Common myeloid progenitor, CD34-positive (primary cell): Measurements from ENCODE around the gene ZNF445.
A peak's percentile ranks its signal among the peaks of the same experiment; 100 is the strongest.

Source experiments
- CTCF ChIA-PET: fragments of 350-600 bp; sonication (Branson Sonifier 250); formaldehyde crosslinking; loops from one replicate; lab custom pipeline; 2021; ENCODE audit warnings: antibody characterized with exemption; lab: Charles Lee
- POLR2A ChIA-PET: fragments of 350-600 bp; sonication (Branson Sonifier 250); formaldehyde crosslinking; loops from one replicate; lab custom pipeline; 2021; ENCODE audit warnings: antibody characterized with exemption; lab: Charles Lee
- DNase-seq, 3 donors: peaks; one replicate each; pipeline versions ENCODE4 v3.0.0 to v3.0.0-alpha.2; 2013
- H3K27ac ChIP-seq, 2 experiments: 1 replicate in 1 of 2; 2 replicates in 1 of 2; pipeline ENCODE4 v1.7.0; 2013; ENCODE audit warnings: inconsistent platforms in 2 of 2, low read length in 2 of 2, mild to moderate bottlenecking in 2 of 2, low read depth in 1 of 2, moderate library complexity in 1 of 2; ENCODE audit not compliant: severe bottlenecking in 2 of 2, insufficient read depth in 1 of 2, poor library complexity in 1 of 2
- H3K27me3 ChIP-seq, 5 experiments: replicated peaks in 2 of 5; 1 replicate in 3 of 5; 2 replicates in 2 of 5; pipeline versions ENCODE4 v1.6.1 to v1.7.0; 2013; ENCODE audit warnings: low read length in 4 of 5, mild to moderate bottlenecking in 2 of 5, moderate library complexity in 2 of 5, inconsistent platforms in 1 of 5; ENCODE audit not compliant: insufficient read depth in 5 of 5, control insufficient read depth in 4 of 5
- H3K36me3 ChIP-seq, 4 experiments: 1 replicate in 2 of 4; 2 replicates in 2 of 4; pipeline versions ENCODE4 v1.6.1 to v1.7.0; 2013; ENCODE audit warnings: low read length in 3 of 4, control low read depth in 1 of 4, mild to moderate bottlenecking in 1 of 4; ENCODE audit not compliant: control insufficient read depth in 4 of 4, insufficient read depth in 4 of 4
- H3K4me1 ChIP-seq, 4 experiments: 1 replicate in 3 of 4; 2 replicates in 1 of 4; pipeline versions ENCODE4 v1.6.1 to v1.7.1; 2013; ENCODE audit warnings: low read length in 3 of 4, mild to moderate bottlenecking in 3 of 4, control low read depth in 1 of 4, inconsistent platforms in 1 of 4, moderate library complexity in 1 of 4; ENCODE audit not compliant: control insufficient read depth in 4 of 4, insufficient read depth in 4 of 4; ENCODE audit errors: control extremely low read depth in 1 of 4
- H3K4me3 ChIP-seq, 7 experiments: 1 replicate in 4 of 7; 2 replicates in 3 of 7; pipeline versions ENCODE4 v1.5.1 to v1.7.0; 2013; ENCODE audit warnings: mild to moderate bottlenecking in 7 of 7, low read length in 6 of 7, moderate library complexity in 6 of 7, inconsistent platforms in 2 of 7, low read depth in 2 of 7, control low read depth in 1 of 7; ENCODE audit not compliant: insufficient read depth in 4 of 7, control insufficient read depth in 1 of 7; ENCODE audit errors: extremely low read depth in 1 of 7
- H3K9me3 ChIP-seq, 5 experiments: 1 replicate in 4 of 5; 2 replicates in 1 of 5; pipeline versions ENCODE4 v1.6.1 to v1.7.1; 2013; ENCODE audit warnings: low read length in 4 of 5, mild to moderate bottlenecking in 2 of 5, inconsistent platforms in 1 of 5, low read depth in 1 of 5, moderate library complexity in 1 of 5; ENCODE audit not compliant: control insufficient read depth in 4 of 5, insufficient read depth in 2 of 5; ENCODE audit errors: control extremely low read depth in 1 of 5
- WGBS: methylation state at CpG from one replicate; pipeline ENCODE4 v1.1.5; 2013; ENCODE audit not compliant: insufficient coverage; 5-methylcytosine and 5-hydroxymethylcytosine counted together

ZNF445 gene

GRCh38 chr3:44434834-44435510 is 42.5 kb downstream of the ZNF445 start:
- ChIA-PET POLR2A (no interaction called here), CTCF (interaction anchor here (1.5 kb wide), 1 partner anchor 10 kb away, joined by 4 read pairs; no protein-coding TSS in a partner anchor)
- H3K4me3 ChIP-seq: no peak overlapping the region
- DNase-seq: peak in 2 of 3 donors; percentile 18 to 24
- peaks cover 0 to 9% (median 3%) of the 10 kb centered on the region in 4 experiments for H3K36me3 ChIP-seq
- H3K27ac ChIP-seq: no peak overlapping the region
- 92% methylated on average over 4 of the region's 5 CpGs for WGBS
- H3K9me3 ChIP-seq: no peaks in the 10 kb centered on the region
- H3K27me3 ChIP-seq: no peaks in the 10 kb centered on the region
- peaks cover 7 to 22% (median 11%) of the 10 kb centered on the region in 4 experiments for H3K4me1 ChIP-seq

- ChIA-PET POLR2A (no interaction called here), CTCF (interaction anchor here (2.5 kb wide), 1 partner anchor 9 kb away, joined by 10 read pairs; no protein-coding TSS in a partner anchor)
- Histone ChIP-seq H3K27me3 (no peaks in the 10 kb centered on the region), H3K4me1 (peaks cover 0 to 12% (median under 1%) of the 10 kb centered on the region in 4 experiments), H3K4me3 (no peak overlapping the region), H3K9me3 (no peaks in the 10 kb centered on the region), H3K27ac (no peak overlapping the region), H3K36me3 (peaks cover 0 to 9% (median 1%) of the 10 kb centered on the region in 4 experiments)
- 97% methylated on average over 4 of the region's 4 CpGs for WGBS
- no peak for DNase-seq
These were observed 47.0 kb downstream of the ZNF445 start for GRCh38 chr3:44430466-44430865.

GRCh38 chr3:44429459-44429858 is 48.0 kb downstream of the ZNF445 start:
- H3K27me3 ChIP-seq: no peaks in the 10 kb centered on the region
- peaks cover 0 to 2% (median 0%) of the 10 kb centered on the region in 4 experiments for H3K4me1 ChIP-seq
- WGBS: 96% methylated on average over 6 of the region's 6 CpGs
- H3K27ac ChIP-seq: no peak overlapping the region
- POLR2A ChIA-PET: no interaction called here
- H3K36me3 ChIP-seq: peaks cover 0 to 9% (median 1%) of the 10 kb centered on the region in 4 experiments
- CTCF ChIA-PET: interaction anchor here (2.5 kb wide), 1 partner anchor 10 kb away, joined by 10 read pairs; no protein-coding TSS in a partner anchor
- no peak for DNase-seq
- H3K9me3 ChIP-seq: no peaks in the 10 kb centered on the region
- no peak overlapping the region for H3K4me3 ChIP-seq

GRCh38 chr3:44428910-44429309 is 48.6 kb downstream of the ZNF445 start:
- H3K9me3 ChIP-seq: no peaks in the 10 kb centered on the region
- no peaks in the 10 kb centered on the region for H3K4me1 ChIP-seq
- ChIA-PET POLR2A (no interaction called here), CTCF (interaction anchor here (0.6 to 2.5 kb wide), 2 partner anchors 11 to 103 kb away, joined by 3 to 10 read pairs; no protein-coding TSS in a partner anchor)
- WGBS: 95% methylated on average over 7 of the region's 7 CpGs
- DNase-seq: no peak
- H3K36me3 ChIP-seq: peaks cover 0 to 4% (median 1%) of the 10 kb centered on the region in 4 experiments
- H3K27me3 ChIP-seq: no peaks in the 10 kb centered on the region
- H3K27ac ChIP-seq: no peak overlapping the region
- H3K4me3 ChIP-seq: no peak overlapping the region

GRCh38 chr3:44427683-44428082 is 49.8 kb downstream of the ZNF445 start:
- Histone ChIP-seq H3K9me3 (no peaks in the 10 kb centered on the region), H3K27ac (no peak overlapping the region), H3K4me3 (no peak overlapping the region), H3K27me3 (no peaks in the 10 kb centered on the region), H3K4me1 (no peaks in the 10 kb centered on the region), H3K36me3 (peaks cover 0 to 2% (median 0%) of the 10 kb centered on the region in 4 experiments)
- CTCF ChIA-PET: interaction anchor here (1.4 kb wide), 1 partner anchor 10 kb away, joined by 3 read pairs; no protein-coding TSS in a partner anchor
- DNase-seq: no peak
- 94% methylated on average over 2 of the region's 3 CpGs for WGBS
- POLR2A ChIA-PET: no interaction called here

- Histone ChIP-seq H3K4me3 (no peak overlapping the region), H3K27me3 (no peaks in the 10 kb centered on the region), H3K4me1 (no peaks in the 10 kb centered on the region), H3K27ac (no peak overlapping the region), H3K36me3 (no peaks in the 10 kb centered on the region), H3K9me3 (no peaks in the 10 kb centered on the region)
- POLR2A ChIA-PET: no interaction called here
- 95% methylated on average over 2 of the region's 3 CpGs for WGBS
- CTCF ChIA-PET: interaction anchor here (0.7 to 1.7 kb wide), 5 partner anchors 10 to 108 kb away, joined by 3 to 5 read pairs (median 3); no protein-coding TSS in a partner anchor
- DNase-seq: no peak
These were observed 52.7 kb downstream of the ZNF445 start for GRCh38 chr3:44424758-44425157.

- no peaks in the 10 kb centered on the region for H3K27me3 ChIP-seq
- H3K36me3 ChIP-seq: no peaks in the 10 kb centered on the region
- POLR2A ChIA-PET: no interaction called here
- no peaks in the 10 kb centered on the region for H3K9me3 ChIP-seq
- no peak overlapping the region for H3K4me3 ChIP-seq
- WGBS: 100% methylated on average over 2 of the region's 6 CpGs
- no peak for DNase-seq
- CTCF ChIA-PET: interaction anchor here (1.0 kb wide), 1 partner anchor 30 kb away, joined by 3 read pairs; no protein-coding TSS in a partner anchor
- no peak overlapping the region for H3K27ac ChIP-seq
- no peaks in the 10 kb centered on the region for H3K4me1 ChIP-seq
These were observed 56.2 kb downstream of the ZNF445 start for GRCh38 chr3:44421280-44421679.
